ENCODE measurements around the gene ALG1.

DNA sequence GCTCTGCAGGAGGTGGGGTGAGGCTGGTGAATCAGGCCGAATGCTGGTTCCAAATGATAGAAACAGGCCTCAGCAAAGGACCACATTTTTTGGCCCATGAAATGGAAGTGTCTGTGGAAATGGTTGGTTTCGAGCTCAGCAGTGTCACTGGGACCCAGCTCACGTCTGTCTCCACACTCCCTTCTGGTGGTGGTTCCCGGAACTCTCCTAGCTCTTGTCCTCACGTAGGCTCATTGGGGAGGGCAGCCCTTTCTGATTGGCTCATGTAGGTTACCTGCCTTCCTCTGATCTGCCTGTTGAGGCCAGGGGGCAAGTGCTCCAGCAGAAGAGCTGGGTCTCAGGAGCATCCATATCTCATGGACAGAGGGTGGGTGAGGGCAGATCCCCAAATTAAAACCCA is 4.0 kb downstream of the ALG1 start:
- TF ChIP-seq, protein P1, sequence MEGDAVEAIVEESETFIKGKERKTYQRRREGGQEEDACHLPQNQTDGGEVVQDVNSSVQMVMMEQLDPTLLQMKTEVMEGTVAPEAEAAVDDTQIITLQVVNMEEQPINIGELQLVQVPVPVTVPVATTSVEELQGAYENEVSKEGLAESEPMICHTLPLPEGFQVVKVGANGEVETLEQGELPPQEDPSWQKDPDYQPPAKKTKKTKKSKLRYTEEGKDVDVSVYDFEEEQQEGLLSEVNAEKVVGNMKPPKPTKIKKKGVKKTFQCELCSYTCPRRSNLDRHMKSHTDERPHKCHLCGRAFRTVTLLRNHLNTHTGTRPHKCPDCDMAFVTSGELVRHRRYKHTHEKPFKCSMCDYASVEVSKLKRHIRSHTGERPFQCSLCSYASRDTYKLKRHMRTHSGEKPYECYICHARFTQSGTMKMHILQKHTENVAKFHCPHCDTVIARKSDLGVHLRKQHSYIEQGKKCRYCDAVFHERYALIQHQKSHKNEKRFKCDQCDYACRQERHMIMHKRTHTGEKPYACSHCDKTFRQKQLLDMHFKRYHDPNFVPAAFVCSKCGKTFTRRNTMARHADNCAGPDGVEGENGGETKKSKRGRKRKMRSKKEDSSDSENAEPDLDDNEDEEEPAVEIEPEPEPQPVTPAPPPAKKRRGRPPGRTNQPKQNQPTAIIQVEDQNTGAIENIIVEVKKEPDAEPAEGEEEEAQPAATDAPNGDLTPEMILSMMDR (IDR thresholded peaks at IDR 0.05) = no peak
- TF ChIP-seq SMC3 (IDR thresholded peaks at IDR 0.05; ENCODE audit: low read depth, low read length) (no peak), ELF1 (IDR thresholded peaks at IDR 0.05) (no peak), EP300 (IDR thresholded peaks at IDR 0.05; ENCODE audit: borderline replicate concordance in 1 of 2, low read depth in 1 of 2, low read length in 1 of 2) (no peak), MXI1 (IDR thresholded peaks at IDR 0.05; ENCODE audit: low read depth, low read length) (no peak), NRF1 (IDR thresholded peaks at IDR 0.05; ENCODE audit: low read depth, low read length) (no peak), RAD21 (IDR thresholded peaks at IDR 0.05; ENCODE audit: low read length) (no peak)
- TF ChIP-seq, protein P2, sequence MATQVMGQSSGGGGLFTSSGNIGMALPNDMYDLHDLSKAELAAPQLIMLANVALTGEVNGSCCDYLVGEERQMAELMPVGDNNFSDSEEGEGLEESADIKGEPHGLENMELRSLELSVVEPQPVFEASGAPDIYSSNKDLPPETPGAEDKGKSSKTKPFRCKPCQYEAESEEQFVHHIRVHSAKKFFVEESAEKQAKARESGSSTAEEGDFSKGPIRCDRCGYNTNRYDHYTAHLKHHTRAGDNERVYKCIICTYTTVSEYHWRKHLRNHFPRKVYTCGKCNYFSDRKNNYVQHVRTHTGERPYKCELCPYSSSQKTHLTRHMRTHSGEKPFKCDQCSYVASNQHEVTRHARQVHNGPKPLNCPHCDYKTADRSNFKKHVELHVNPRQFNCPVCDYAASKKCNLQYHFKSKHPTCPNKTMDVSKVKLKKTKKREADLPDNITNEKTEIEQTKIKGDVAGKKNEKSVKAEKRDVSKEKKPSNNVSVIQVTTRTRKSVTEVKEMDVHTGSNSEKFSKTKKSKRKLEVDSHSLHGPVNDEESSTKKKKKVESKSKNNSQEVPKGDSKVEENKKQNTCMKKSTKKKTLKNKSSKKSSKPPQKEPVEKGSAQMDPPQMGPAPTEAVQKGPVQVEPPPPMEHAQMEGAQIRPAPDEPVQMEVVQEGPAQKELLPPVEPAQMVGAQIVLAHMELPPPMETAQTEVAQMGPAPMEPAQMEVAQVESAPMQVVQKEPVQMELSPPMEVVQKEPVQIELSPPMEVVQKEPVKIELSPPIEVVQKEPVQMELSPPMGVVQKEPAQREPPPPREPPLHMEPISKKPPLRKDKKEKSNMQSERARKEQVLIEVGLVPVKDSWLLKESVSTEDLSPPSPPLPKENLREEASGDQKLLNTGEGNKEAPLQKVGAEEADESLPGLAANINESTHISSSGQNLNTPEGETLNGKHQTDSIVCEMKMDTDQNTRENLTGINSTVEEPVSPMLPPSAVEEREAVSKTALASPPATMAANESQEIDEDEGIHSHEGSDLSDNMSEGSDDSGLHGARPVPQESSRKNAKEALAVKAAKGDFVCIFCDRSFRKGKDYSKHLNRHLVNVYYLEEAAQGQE (IDR thresholded peaks at IDR 0.05; ENCODE audit: low read depth, low read length) = no peak
